GM10266 (cell line): ENCODE results near the gene DCAF6.

Source experiments
- DNase-seq: peaks from one replicate; pipeline ENCODE4 v3.0.0; 2012; ENCODE audit errors: extremely low spot score
- TF ChIP-seq, protein P1 (sequence below): IDR thresholded peaks from 2 replicates; pipeline ENCODE4 v1.5.1; 2012; ENCODE audit warnings: mild to moderate bottlenecking, low read depth; ENCODE audit not compliant: control insufficient read depth, insufficient read depth; ENCODE audit errors: missing control alignments

Gene DCAF6

DNA sequence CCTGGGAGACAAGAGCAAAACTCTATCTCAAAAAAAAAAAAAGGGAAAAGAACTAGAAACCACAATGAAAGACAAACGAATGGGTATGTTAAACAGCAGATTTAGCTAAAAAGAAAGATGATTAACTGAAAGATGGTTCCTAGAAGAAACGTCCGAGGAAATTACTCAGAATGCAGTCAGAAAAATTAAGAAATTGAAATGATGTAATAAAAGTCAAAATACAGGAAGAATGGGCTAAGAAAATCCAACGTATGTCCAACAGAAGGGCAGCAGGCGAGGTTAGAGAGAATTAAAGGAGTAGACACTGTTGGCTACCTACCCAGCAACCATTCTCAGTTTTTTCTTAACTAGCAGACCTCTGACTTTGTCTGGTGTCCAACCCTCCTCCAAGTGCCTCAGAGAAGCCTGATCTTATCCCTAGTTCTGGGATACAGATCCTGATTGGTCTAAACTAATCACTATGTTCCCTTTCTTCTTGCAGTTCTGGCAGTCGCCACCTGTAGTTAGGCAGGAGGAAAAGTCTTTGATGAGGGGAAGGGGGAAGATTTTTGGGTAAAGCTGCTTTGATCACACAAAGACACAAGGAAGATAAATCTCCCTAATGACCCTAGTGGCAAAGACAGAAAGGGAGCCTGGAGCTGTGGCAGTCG lies 174.5 kb downstream of the DCAF6 start:
- TF ChIP-seq, protein P1, sequence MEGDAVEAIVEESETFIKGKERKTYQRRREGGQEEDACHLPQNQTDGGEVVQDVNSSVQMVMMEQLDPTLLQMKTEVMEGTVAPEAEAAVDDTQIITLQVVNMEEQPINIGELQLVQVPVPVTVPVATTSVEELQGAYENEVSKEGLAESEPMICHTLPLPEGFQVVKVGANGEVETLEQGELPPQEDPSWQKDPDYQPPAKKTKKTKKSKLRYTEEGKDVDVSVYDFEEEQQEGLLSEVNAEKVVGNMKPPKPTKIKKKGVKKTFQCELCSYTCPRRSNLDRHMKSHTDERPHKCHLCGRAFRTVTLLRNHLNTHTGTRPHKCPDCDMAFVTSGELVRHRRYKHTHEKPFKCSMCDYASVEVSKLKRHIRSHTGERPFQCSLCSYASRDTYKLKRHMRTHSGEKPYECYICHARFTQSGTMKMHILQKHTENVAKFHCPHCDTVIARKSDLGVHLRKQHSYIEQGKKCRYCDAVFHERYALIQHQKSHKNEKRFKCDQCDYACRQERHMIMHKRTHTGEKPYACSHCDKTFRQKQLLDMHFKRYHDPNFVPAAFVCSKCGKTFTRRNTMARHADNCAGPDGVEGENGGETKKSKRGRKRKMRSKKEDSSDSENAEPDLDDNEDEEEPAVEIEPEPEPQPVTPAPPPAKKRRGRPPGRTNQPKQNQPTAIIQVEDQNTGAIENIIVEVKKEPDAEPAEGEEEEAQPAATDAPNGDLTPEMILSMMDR, result no peak
- DNase-seq, result no peak

DNA sequence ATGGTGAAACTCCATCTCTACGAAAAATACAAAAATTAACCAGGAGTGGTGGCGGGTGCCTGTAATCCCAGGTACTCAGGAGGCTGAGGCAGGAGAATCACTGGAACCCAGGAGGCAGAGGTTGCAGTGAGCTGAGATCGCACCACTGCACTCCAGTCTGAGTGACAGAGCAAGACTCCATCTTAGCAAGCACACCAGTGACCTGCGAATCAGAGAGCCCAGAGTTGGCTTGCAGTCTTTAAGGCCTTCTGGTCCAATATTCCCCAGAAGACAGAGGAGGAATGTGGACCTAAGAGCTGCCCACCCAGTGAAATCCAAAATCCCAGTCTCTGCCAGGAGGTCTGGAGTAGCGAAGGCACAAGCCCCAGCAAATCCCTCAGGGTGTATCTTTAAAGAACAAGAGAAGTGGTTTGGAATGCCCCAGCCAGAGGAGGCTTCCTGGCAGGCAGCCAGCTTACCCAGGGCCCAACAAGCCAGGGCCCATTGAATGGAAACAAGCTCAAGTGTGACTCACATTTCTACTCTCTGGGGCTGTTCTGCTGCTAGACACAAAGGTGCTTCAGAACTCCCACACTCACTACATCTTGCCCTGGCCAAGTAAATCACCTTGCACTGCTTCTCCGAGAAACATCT lies 176.3 kb downstream of the DCAF6 start:
- DNase-seq, result no peak

DNA sequence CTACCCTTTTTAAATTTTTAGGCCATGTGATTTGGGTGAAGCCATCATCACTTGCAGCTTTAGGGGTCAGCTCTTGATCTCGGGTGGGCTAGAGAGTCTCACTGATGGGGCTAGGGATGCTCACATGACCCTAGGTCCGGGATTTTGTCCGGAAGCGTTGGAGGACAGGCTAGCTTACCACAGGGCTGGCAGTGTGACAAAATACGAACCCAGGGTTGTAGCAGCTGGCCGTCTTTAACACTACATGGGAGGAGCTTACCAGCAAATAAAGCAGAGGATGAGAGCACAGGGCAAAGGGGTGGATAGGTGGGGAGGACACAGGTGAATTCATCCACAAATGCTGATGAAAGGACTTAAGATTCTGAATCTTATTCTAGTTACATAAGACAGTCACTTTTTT lies 178.4 kb downstream of the DCAF6 start:
- TF ChIP-seq, protein P1, result no peak
- DNase-seq, result no peak

More for the DNA sequence above, 176.3 kb downstream of the DCAF6 start:
- TF ChIP-seq, protein P1, result no peak

DNA sequence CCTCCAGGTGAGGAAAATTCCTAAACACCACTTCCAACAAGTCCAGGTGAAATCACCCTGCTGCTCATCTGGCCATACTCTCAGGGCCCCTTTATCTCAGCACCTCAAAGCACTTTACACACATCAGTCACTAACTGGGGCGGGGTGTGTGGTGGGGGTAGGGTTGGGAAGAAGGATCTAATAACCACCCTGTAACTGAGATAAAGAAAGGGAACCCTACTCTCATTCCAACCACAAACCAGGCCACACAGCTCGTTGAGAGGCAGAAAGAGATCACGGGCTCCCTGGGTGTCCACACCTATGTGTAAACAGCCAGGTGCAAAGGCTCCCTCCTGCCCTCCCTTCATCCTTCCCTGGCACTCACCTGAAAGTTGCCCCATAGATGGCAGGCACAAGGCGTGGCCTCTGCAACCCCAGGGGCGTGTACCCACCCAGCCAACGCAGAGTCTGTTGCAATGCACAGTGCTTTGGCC lies 179.9 kb downstream of the DCAF6 start:
- TF ChIP-seq, protein P1, result no peak
- DNase-seq, result no peak

DNA sequence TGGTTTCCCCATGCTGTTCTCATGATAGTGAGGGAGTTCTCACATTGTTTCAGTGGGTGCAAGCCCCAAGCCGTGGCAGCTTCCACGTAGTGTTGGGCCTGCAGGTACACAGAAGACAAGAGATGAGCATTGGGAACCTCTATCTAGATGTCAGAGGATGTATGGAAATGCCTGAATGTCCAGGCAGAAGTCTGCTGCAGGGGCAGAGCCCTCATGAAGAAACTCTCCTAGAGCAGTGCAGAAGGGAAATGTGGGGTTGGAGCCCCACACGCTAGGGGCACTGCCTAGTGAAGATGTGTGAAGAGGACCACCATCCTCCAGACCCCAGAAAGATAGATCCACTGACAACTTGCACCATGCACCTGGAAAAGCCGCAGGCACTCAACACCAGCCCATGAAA lies 183.3 kb downstream of the DCAF6 start:
- no peak for DNase-seq
- TF ChIP-seq, protein P1, result no peak

DNA sequence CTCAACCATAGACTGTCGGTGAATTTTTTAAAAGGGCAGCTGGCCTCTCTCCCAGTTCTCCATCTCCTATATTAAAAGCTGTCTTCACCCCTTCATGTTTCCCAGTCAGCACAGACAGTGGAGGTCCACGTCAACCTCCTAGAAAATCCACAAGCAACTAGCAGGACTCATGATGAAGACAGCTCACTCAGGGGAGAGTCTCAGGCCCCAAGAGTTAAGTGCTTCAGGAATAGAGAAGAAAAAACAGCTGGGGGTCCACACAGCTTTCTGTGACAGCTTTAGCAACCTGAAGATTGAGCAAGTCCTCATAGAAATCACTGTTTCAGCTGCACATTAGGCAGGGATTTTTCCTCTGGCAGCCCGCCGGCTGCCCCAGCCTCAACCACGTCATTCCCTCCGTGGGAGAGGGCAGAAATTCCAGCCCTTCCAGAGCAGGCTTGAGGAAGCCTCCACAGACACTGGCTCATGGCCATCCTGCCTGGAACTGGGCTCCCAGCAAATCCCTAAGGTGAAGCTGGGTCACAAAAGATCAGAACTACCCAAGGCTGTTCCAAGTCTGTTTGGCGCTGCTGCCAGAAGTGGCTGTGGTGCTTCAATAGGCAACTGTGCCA lies 185.0 kb downstream of the DCAF6 start:
- TF ChIP-seq, protein P1, result no peak

DNA sequence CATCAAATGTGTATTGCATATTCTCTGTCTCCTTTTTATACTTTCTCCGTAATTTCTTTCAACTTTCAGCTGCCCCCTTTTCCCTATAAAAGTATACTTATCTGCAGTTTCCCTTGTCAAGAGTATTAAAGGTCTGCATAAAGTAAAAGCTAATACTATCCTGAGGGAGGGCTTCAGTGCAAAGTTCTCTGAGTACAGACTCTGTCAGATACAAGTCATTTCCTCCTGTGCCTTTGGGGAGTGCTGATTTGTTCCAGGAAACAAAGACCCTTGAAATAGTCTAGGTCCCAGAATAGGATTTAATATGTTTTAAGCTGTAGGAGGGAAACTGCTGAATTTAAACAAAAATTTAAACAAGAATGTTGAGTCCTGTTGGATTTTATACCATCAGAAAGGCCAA lies 188.6 kb downstream of the DCAF6 start:
- no peak for DNase-seq
- TF ChIP-seq, protein P1, result no peak

More for the DNA sequence above, 185.0 kb downstream of the DCAF6 start:
- DNase-seq, result no peak
